Immature natural killer cell (primary cell): Measurements from ENCODE around the gene PDLIM7. TPM values are rescaled to one million over a fixed set of nuclear protein-coding genes. Genes with fewer than 3 reads are reported as not detected.
A peak's percentile ranks its signal among the peaks of the same experiment; 100 is the strongest.

ENCODE experiments used
- DNase-seq, 3 donors: peaks; one replicate each; pipeline ENCODE4 v3.0.0; 2022; ENCODE audit warnings: mixed read lengths in 1 of 3
- H3K27ac Mint-ChIP-seq, 6 donors: one replicate each; pipeline ENCODE4 v1.8.0; 2020; ENCODE audit warnings: mixed read lengths in 6 of 6, mild to moderate bottlenecking in 5 of 6, inconsistent platforms in 4 of 6, moderate library complexity in 3 of 6
- H3K27me3 Mint-ChIP-seq, 3 donors: one replicate each; pipeline ENCODE4 v1.8.0; 2020 to 2021; ENCODE audit warnings: low read depth in 3 of 3, mild to moderate bottlenecking in 3 of 3, mixed read lengths in 3 of 3, moderate library complexity in 3 of 3, inconsistent platforms in 1 of 3
- H3K36me3 Mint-ChIP-seq, 3 donors: one replicate each; pipeline ENCODE4 v1.8.0; 2020; ENCODE audit warnings: mixed read lengths in 3 of 3, inconsistent platforms in 2 of 3, mild to moderate bottlenecking in 2 of 3
- H3K4me1 Mint-ChIP-seq, 2 donors: one replicate each; pipeline ENCODE4 v1.8.0; 2020; ENCODE audit warnings: inconsistent platforms in 2 of 2, mild to moderate bottlenecking in 2 of 2, mixed read lengths in 2 of 2, moderate library complexity in 1 of 2
- H3K4me3 Mint-ChIP-seq, 5 donors: one replicate each; pipeline ENCODE4 v1.8.0; 2020; ENCODE audit warnings: mild to moderate bottlenecking in 5 of 5, mixed read lengths in 5 of 5, inconsistent platforms in 3 of 5, moderate library complexity in 3 of 5
- H3K9me3 Mint-ChIP-seq, 6 donors: one replicate each; pipeline ENCODE4 v1.8.0; 2020; ENCODE audit warnings: mild to moderate bottlenecking in 6 of 6, mixed read lengths in 6 of 6, inconsistent platforms in 4 of 6, moderate library complexity in 3 of 6
- polyA plus RNA-seq, 3 donors: library from polyadenylated mRNA; unstranded; fragments of 300-500 nt; fragmentation: Illumina TruSeq; gene quantifications; one replicate each; pipeline ENCODE4 v1.2.3, GENCODE V29; 2021

The PDLIM7 gene
- polyA plus RNA-seq, 3 donors from 2014 or later, result 1.1 to 3.3 (median 2.3) TPM

DNA sequence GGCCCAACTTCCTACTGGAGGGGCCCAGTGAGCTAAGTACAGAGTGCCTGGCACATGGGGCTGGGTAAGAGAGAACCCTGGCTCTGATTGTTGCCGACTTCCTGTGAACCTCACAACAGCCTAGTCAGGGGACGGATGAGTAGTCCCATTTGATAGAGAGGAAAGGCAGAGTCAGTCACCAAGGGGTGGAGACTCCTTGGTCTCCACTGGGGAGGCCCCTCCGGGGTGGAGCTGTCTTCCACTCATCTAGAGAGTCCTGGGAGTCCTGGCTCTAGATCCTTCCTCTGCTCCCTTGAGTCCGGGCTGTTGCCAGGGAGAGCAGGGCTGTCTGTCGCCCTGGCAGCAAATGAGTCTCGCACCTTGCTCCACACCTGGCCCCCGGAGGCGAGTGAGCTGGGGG is 63.0 kb downstream of the PDLIM7 start:
- Mint-ChIP-seq H3K9me3 (no peaks in the 10 kb centered on the region), H3K36me3 (peaks cover 10 to 43% (median 14%) of the 10 kb centered on the region in 3 donors), H3K4me1 (peaks cover 69 to 79% of the 10 kb centered on the region in 2 donors), H3K27me3 (peaks cover 4 to 16% (median 5%) of the 10 kb centered on the region in 3 donors), H3K27ac (peak overlapping the region; percentile 72 to 90 (median 82)), H3K4me3 (peak overlapping the region; percentile 55 to 75 (median 67))
- DNase-seq, result peak in 1 of 3 donors; percentile 38

DNA sequence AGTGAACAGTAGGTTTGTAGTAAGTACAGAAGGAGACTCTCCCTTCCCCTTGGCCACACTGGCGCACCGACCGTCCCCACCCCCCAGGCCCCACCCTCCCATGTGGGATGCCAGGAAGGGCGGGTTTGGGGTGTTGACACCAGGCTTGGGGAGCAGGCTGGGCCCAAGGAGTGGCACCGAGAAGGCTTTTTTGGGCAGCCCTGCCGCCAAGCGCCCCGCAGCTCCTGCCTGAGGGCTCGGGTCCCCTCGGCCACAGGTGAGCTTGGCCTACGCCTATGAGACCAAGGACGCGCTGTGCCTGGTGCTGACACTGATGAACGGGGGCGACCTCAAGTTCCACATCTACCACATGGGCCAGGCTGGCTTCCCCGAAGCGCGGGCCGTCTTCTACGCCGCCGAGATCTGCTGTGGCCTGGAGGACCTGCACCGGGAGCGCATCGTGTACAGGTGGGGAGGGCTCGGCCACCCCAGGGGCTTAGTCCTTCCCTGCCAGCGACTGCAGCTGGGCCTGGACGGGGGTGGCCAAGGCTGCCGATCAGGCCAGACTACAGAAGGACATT is 63.7 kb downstream of the PDLIM7 start:
- H3K27me3 Mint-ChIP-seq, result peaks cover 9 to 16% (median 10%) of the 10 kb centered on the region in 3 donors
- no peak for DNase-seq
- H3K4me1 Mint-ChIP-seq, result peaks cover 73 to 79% of the 10 kb centered on the region in 2 donors
- H3K9me3 Mint-ChIP-seq, result no peaks in the 10 kb centered on the region
- H3K36me3 Mint-ChIP-seq, result peaks cover 9 to 38% (median 13%) of the 10 kb centered on the region in 3 donors
- H3K4me3 Mint-ChIP-seq, result peak overlapping the region in 4 of 5 donors; percentile 33 to 73 (median 44)
- peak overlapping the region; percentile 71 to 90 (median 81) for H3K27ac Mint-ChIP-seq

Other genes starting within 250 kb of the PDLIM7 start
- 10 to 100 TPM; 39.7 to 80.2 (median 45.8) TPM for gene RAB24, start 193.9 kb downstream of the PDLIM7 start, polyA plus RNA-seq
- gene PRELID1, start 193.8 kb downstream of the PDLIM7 start, polyA plus RNA-seq, result 100 to 1,000 TPM; 345 to 494 (median 375) TPM
- gene MXD3, start 185.7 kb downstream of the PDLIM7 start, polyA plus RNA-seq, result 1 to 10 TPM; 2.1 to 4.2 (median 4.1) TPM
- 100 to 1,000 TPM; 316 to 441 (median 409) TPM for gene LMAN2, start 145.9 kb downstream of the PDLIM7 start, polyA plus RNA-seq
- gene RGS14, start 139.7 kb downstream of the PDLIM7 start, polyA plus RNA-seq, result 10 to 100 TPM; 27.1 to 64.5 (median 33.8) TPM
- gene SLC34A1, start 113.2 kb downstream of the PDLIM7 start, polyA plus RNA-seq, result under 1 TPM in 2 of 3 donors, not detected in 1; 0.26 to 0.34 TPM
- not detected for gene PFN3, start 96.9 kb downstream of the PDLIM7 start, polyA plus RNA-seq
- 1 to 10 TPM in 2 of 3 donors, not detected in 1; 1.3 to 2.3 TPM for gene F12, start 88.0 kb downstream of the PDLIM7 start, polyA plus RNA-seq
- 100 to 1,000 TPM; 102 to 129 (median 103) TPM for gene GRK6, start 70.9 kb downstream of the PDLIM7 start, polyA plus RNA-seq
- 10 to 100 TPM in 2 of 3 donors, 1 to 10 TPM in 1; 9.6 to 25.4 (median 17.5) TPM for gene PRR7, start 50.8 kb downstream of the PDLIM7 start, polyA plus RNA-seq
- 1 to 10 TPM in 2 of 3 donors, under 1 TPM in 1; 0.93 to 4.2 (median 2.8) TPM for gene DBN1, start 24.0 kb downstream of the PDLIM7 start, polyA plus RNA-seq
- gene DOK3, start 12.2 kb upstream of the PDLIM7 start, polyA plus RNA-seq, result 1 to 10 TPM in 1 of 3 donors, under 1 TPM in 1, not detected in 1; 0.48 to 1.3 TPM
- 10 to 100 TPM; 20.0 to 62.6 (median 46.4) TPM for gene DDX41, start 19.4 kb upstream of the PDLIM7 start, polyA plus RNA-seq
- gene FAM193B, start 57.0 kb upstream of the PDLIM7 start, polyA plus RNA-seq, result 1 to 10 TPM; 2.5 to 6.2 (median 3.4) TPM
- gene TMED9, start 94.6 kb upstream of the PDLIM7 start, polyA plus RNA-seq, result 100 to 1,000 TPM; 172 to 231 (median 178) TPM
- 10 to 100 TPM; 11.7 to 30.2 (median 21.0) TPM for gene B4GALT7, start 102.5 kb upstream of the PDLIM7 start, polyA plus RNA-seq